HG02678 (cell line): Measurements from ENCODE around the gene COL4A5.

ENCODE experiments used
- ATAC-seq: cut with Tn5 transposase; IDR thresholded peaks from one replicate; pipeline ENCODE4 v1.9.1; 2021; ENCODE audit warnings: mild to moderate bottlenecking, moderate library complexity; ENCODE audit not compliant: unreplicated experiment

COL4A5 gene

DNA sequence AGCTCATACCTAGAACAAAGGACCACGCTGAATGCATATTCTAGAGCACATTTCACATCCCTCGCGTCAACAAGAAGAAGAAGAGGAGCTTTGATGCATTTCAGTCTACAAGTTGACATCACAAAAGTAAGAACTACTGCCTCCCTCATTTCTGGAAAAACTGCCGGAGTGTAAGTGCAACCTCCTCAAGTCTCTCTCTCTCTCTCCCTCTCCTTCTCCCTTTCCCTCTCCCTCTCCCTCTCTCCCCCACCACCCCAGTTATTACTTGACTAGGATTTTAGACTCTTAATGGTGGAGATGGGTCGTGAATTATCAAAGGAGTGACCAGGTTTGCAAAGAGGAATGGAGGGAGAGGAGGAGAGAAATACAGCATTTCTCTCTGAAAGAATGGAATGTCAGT, 298.1 kb downstream of the COL4A5 start:
- ATAC-seq, result no peak

DNA sequence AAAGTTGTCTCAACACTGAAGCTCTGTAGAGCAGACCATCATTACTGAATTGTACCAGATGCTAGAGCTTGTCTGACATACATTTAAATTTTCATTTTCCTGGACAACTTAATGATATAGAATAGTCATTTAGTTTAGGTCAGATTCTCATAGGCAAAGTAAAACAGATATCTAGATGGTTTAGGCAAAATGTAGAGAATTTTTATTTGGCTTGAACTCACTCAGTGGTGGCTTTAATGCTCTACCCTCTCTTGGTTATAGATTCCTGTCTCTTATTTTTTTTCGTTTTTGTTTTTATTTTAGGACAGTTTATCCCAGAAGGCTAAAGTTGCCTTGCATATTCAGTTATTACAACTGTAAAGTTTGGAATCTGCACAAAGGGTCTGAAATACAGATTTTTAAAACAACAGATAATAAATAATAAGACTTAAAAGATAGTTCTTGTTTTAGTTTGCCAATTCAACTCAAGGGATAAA, 300.7 kb downstream of the COL4A5 start:
- no peak for ATAC-seq
